Neutrophil (primary cell): ENCODE results near the gene STX11.

Source experiments
- H3K27ac ChIP-seq: fragments of 200-600 bp; sonication (generic); 2 replicates; pipeline ENCODE4 v1.5.1; 2016; ENCODE audit warnings: mild to moderate bottlenecking, moderate library complexity
- H3K27me3 ChIP-seq: fragments of 200-600 bp; sonication (generic); 2 replicates; pipeline ENCODE4 v1.6.0; 2016; ENCODE audit warnings: mild to moderate bottlenecking
- H3K36me3 ChIP-seq: fragments of 200-600 bp; sonication (generic); 2 replicates; pipeline ENCODE4 v1.5.1; 2017
- H3K4me1 ChIP-seq, 2 experiments: fragments of 200-600 bp in 1 of 2; sonication (generic) in 1 of 2; 1 replicate in 1 of 2; 2 replicates in 1 of 2; pipeline versions ENCODE4 v1.5.1 to v1.6.1; 2013 to 2016; ENCODE audit warnings: low read depth in 1 of 2, low read length in 1 of 2, mild to moderate bottlenecking in 1 of 2, moderate library complexity in 1 of 2; ENCODE audit not compliant: control insufficient read depth in 1 of 2, insufficient read depth in 1 of 2
- H3K4me3 ChIP-seq, 2 experiments: fragments of 200-600 bp in 1 of 2; sonication (generic) in 1 of 2; 1 replicate in 1 of 2; 2 replicates in 1 of 2; pipeline ENCODE4 v1.5.1; 2013 to 2016; ENCODE audit warnings: low read depth in 1 of 2, low read length in 1 of 2, mild to moderate bottlenecking in 1 of 2, moderate library complexity in 1 of 2
- H3K9me3 ChIP-seq: fragments of 200-600 bp; sonication (generic); 2 replicates; pipeline ENCODE4 v1.5.1; 2016
- CTCF ChIP-seq: fragments of 200-600 bp; sonication (generic); IDR thresholded peaks from 2 replicates; pipeline ENCODE4 v1.5.1; 2016; ENCODE audit warnings: antibody characterized with exemption

Gene STX11

DNA sequence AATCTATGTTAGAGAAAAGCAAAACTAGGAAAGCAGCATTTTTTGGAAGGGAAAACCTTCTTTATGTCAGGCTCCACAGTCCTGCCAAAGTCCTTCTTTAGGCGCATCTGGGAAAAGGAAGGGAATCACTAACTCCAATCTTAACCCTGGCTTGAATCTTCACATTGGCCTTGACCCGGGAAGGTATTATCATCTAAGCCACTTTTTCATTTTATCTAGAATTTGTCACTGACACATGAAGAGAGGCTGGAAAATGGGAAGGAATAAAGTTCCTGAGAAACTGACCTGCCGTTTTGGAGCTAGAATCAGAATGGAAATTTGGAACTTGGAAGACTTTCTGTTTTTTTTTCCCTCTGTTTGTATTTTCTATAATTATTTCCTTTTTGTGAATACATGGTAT is 81.4 kb downstream of the STX11 start:
- TF ChIP-seq CTCF = no peak
- no peak overlapping the region for H3K27ac ChIP-seq
- H3K36me3 ChIP-seq = no peaks in the 10 kb centered on the region
- H3K27me3 ChIP-seq = no peaks in the 10 kb centered on the region
- no peak overlapping the region for H3K4me3 ChIP-seq
- no peaks in the 10 kb centered on the region for H3K9me3 ChIP-seq
- H3K4me1 ChIP-seq = no peaks in the 10 kb centered on the region

GRCh38 chr6:144232176-144232831 is 82.0 kb downstream of the STX11 start:
- no peak for TF ChIP-seq CTCF
- Histone ChIP-seq H3K9me3 (no peaks in the 10 kb centered on the region), H3K4me1 (no peaks in the 10 kb centered on the region), H3K4me3 (no peak overlapping the region), H3K27ac (no peak overlapping the region), H3K36me3 (no peaks in the 10 kb centered on the region), H3K27me3 (no peaks in the 10 kb centered on the region)

GRCh38 chr6:144232832-144233230 is 82.5 kb downstream of the STX11 start:
- Histone ChIP-seq H3K27ac (no peak overlapping the region), H3K27me3 (no peaks in the 10 kb centered on the region), H3K4me1 (no peaks in the 10 kb centered on the region), H3K36me3 (no peaks in the 10 kb centered on the region), H3K4me3 (no peak overlapping the region), H3K9me3 (no peaks in the 10 kb centered on the region)
- TF ChIP-seq CTCF = no peak

GRCh38 chr6:144234399-144234798 is 84.1 kb downstream of the STX11 start:
- Histone ChIP-seq H3K27ac (no peak overlapping the region), H3K9me3 (no peaks in the 10 kb centered on the region), H3K4me3 (no peak overlapping the region), H3K36me3 (no peaks in the 10 kb centered on the region), H3K27me3 (no peaks in the 10 kb centered on the region), H3K4me1 (no peaks in the 10 kb centered on the region)
- TF ChIP-seq CTCF = no peak

- no peaks in the 10 kb centered on the region for H3K4me1 ChIP-seq
- no peak overlapping the region for H3K27ac ChIP-seq
- H3K36me3 ChIP-seq = no peaks in the 10 kb centered on the region
- TF ChIP-seq CTCF = no peak
- no peaks in the 10 kb centered on the region for H3K27me3 ChIP-seq
- H3K9me3 ChIP-seq = no peaks in the 10 kb centered on the region
- no peak overlapping the region for H3K4me3 ChIP-seq
Observed at GRCh38 chr6:144234935-144235334, 84.6 kb downstream of the STX11 start.
